22Rv1 (cell line): ENCODE measurements around the gene CCDC142.

Experiments
- H3K27ac ChIP-seq: fragments of 450-650 bp; 2 replicates; pipeline ENCODE4 v1.5.1; 2017
- ZFX ChIP-seq: fragments of 450-650 bp; IDR thresholded peaks from 2 replicates; pipeline ENCODE4 v1.6.1; 2017; ENCODE audit warnings: antibody characterized with exemption, borderline replicate concordance
- TF ChIP-seq, protein P1 (sequence below): fragments of 450-650 bp; IDR thresholded peaks from 2 replicates; pipeline ENCODE4 v1.5.1; 2017; ENCODE audit warnings: mild to moderate bottlenecking

Gene CCDC142

GRCh38 chr2:74424139-74424992, 58.4 kb downstream of the CCDC142 start:
- TF ChIP-seq, protein P1, sequence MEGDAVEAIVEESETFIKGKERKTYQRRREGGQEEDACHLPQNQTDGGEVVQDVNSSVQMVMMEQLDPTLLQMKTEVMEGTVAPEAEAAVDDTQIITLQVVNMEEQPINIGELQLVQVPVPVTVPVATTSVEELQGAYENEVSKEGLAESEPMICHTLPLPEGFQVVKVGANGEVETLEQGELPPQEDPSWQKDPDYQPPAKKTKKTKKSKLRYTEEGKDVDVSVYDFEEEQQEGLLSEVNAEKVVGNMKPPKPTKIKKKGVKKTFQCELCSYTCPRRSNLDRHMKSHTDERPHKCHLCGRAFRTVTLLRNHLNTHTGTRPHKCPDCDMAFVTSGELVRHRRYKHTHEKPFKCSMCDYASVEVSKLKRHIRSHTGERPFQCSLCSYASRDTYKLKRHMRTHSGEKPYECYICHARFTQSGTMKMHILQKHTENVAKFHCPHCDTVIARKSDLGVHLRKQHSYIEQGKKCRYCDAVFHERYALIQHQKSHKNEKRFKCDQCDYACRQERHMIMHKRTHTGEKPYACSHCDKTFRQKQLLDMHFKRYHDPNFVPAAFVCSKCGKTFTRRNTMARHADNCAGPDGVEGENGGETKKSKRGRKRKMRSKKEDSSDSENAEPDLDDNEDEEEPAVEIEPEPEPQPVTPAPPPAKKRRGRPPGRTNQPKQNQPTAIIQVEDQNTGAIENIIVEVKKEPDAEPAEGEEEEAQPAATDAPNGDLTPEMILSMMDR, result no peak
- no peak for TF ChIP-seq ZFX
- H3K27ac ChIP-seq, result peak overlapping the region; percentile 22; the same call in 1 of the 2 replicates
